ENCODE results near the gene IMPACT.

Gene IMPACT

DNA sequence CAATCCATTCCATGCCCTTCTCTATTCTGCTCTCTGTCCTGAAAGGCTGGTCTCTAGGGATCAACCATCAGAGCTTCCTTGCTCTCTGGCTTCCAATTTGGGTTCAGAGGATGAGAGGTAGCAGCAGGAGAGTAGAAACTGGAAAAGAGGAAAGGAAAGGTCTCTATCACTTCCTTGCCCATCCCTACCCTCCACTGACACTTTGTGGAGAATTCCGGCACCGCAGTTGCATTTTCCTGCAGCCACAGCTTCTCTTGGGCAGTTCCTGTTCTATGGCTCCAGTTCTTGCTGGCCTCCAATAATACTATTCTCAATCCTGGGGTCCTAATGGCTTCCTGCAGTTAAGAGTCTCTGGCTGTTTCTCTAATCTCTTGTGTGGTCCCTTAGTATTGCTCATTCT, 13.3 kb upstream of the IMPACT start:
- H3K4me3 ChIP-seq = no peak overlapping the region
- H4K20me1 ChIP-seq = no peaks in the 10 kb centered on the region
- no peaks in the 10 kb centered on the region for H3K36me3 ChIP-seq
- H3K27me3 ChIP-seq = no peaks in the 10 kb centered on the region
- TF ChIP-seq Cebpa-rat (IDR thresholded peaks at IDR 0.05) = no peak
- peaks cover 0 to 6% (median 0%) of the 10 kb centered on the region in 10 experiments; a peak in 1 of 20 replicates for H3K4me1 ChIP-seq
- no peaks in the 10 kb centered on the region for H3K9me3 ChIP-seq (replicated peaks in 1 of 11)
- H3K27ac ChIP-seq = no peak overlapping the region
- no peak overlapping the region for H3K9ac ChIP-seq
- no peak overlapping the region for H3K4me2 ChIP-seq

- no peak for TF ChIP-seq Cebpa-rat (IDR thresholded peaks at IDR 0.05)
- H4K20me1 ChIP-seq = no peaks in the 10 kb centered on the region
- 0 out of 22 replicates have a peak overlapping the region, but pooled peaks of 2 of the 11 experiments have one; percentile 17 to 19 for H3K4me2 ChIP-seq
- H3K9ac ChIP-seq = no peak overlapping the region
- H3K27ac ChIP-seq = no peak overlapping the region
- H3K9me3 ChIP-seq (replicated peaks in 1 of 11) = no peaks in the 10 kb centered on the region
- peaks cover 0 to 6% (median 0%) of the 10 kb centered on the region in 10 experiments; a peak in 1 of 20 replicates for H3K4me1 ChIP-seq
- no peaks in the 10 kb centered on the region for H3K36me3 ChIP-seq
- H3K27me3 ChIP-seq = no peaks in the 10 kb centered on the region
- no peak overlapping the region for H3K4me3 ChIP-seq
Observed at GRCh38 chr18:24414349-24415003, 12.0 kb upstream of the IMPACT start.

GRCh38 chr18:24417480-24417879, 9.0 kb upstream of the IMPACT start:
- no peaks in the 10 kb centered on the region for H3K36me3 ChIP-seq
- no peak overlapping the region for H3K4me3 ChIP-seq
- peaks cover 0 to 6% (median 0%) of the 10 kb centered on the region in 10 experiments; a peak in 1 of 20 replicates for H3K4me1 ChIP-seq
- H3K4me2 ChIP-seq = no peak overlapping the region
- no peaks in the 10 kb centered on the region for H3K27me3 ChIP-seq
- no peak overlapping the region for H3K9ac ChIP-seq
- H4K20me1 ChIP-seq = no peaks in the 10 kb centered on the region
- no peak overlapping the region for H3K27ac ChIP-seq
- TF ChIP-seq Cebpa-rat (IDR thresholded peaks at IDR 0.05) = no peak
- no peaks in the 10 kb centered on the region for H3K9me3 ChIP-seq (replicated peaks in 1 of 11)

- Histone ChIP-seq H3K36me3 (no peaks in the 10 kb centered on the region), H3K4me2 (no peak overlapping the region), H3K9me3 (replicated peaks in 1 of 11) (peaks cover 0 to 3% (median 0%) of the 10 kb centered on the region in 11 experiments; a peak in 3 of 22 replicates), H4K20me1 (no peaks in the 10 kb centered on the region), H3K4me3 (no peak overlapping the region), H3K9ac (no peak overlapping the region), H3K27ac (no peak overlapping the region), H3K4me1 (no peaks in the 10 kb centered on the region), H3K27me3 (peaks cover under 1 to 11% (median 6%) of the 10 kb centered on the region in 11 experiments; a peak in 18 of 22 replicates)
- no peak for TF ChIP-seq Cebpa-rat (IDR thresholded peaks at IDR 0.05)
Observed at GRCh38 chr18:24420551-24420950, 5.9 kb upstream of the IMPACT start.

- no peak for TF ChIP-seq Cebpa-rat (IDR thresholded peaks at IDR 0.05)
- no peak overlapping the region for H3K9ac ChIP-seq
- peaks cover 11 to 15% (median 12%) of the 10 kb centered on the region in 11 experiments for H3K9me3 ChIP-seq (replicated peaks in 1 of 11)
- no peak overlapping the region for H3K27ac ChIP-seq
- peaks cover 0 to 8% (median 0%) of the 10 kb centered on the region in 11 experiments; a peak in 6 of 22 replicates for H3K36me3 ChIP-seq
- no peak overlapping the region for H3K4me2 ChIP-seq
- no peak overlapping the region for H3K4me3 ChIP-seq
- H4K20me1 ChIP-seq = no peaks in the 10 kb centered on the region
- H3K4me1 ChIP-seq = no peaks in the 10 kb centered on the region
- peaks cover 13 to 23% (median 19%) of the 10 kb centered on the region in 11 experiments for H3K27me3 ChIP-seq
Observed at GRCh38 chr18:24421831-24422230, 4.6 kb upstream of the IMPACT start.

- H4K20me1 ChIP-seq = no peaks in the 10 kb centered on the region
- no peak overlapping the region for H3K27ac ChIP-seq
- H3K4me2 ChIP-seq = no peak overlapping the region
- TF ChIP-seq Cebpa-rat (IDR thresholded peaks at IDR 0.05) = no peak
- no peak overlapping the region for H3K9ac ChIP-seq
- H3K4me1 ChIP-seq = no peaks in the 10 kb centered on the region
- peaks cover 26 to 42% (median 34%) of the 10 kb centered on the region in 11 experiments for H3K27me3 ChIP-seq
- peaks cover 14 to 24% (median 21%) of the 10 kb centered on the region in 11 experiments for H3K9me3 ChIP-seq (replicated peaks in 1 of 11)
- H3K36me3 ChIP-seq = peaks cover 0 to 10% (median 0%) of the 10 kb centered on the region in 11 experiments; a peak in 6 of 22 replicates
- H3K4me3 ChIP-seq = peak overlapping the region in 6 of 10 experiments; percentile 28 to 52 (median 48); a peak in 6 of 20 replicates
Observed at GRCh38 chr18:24426073-24426397, 435 bp upstream of the IMPACT start.

DNA sequence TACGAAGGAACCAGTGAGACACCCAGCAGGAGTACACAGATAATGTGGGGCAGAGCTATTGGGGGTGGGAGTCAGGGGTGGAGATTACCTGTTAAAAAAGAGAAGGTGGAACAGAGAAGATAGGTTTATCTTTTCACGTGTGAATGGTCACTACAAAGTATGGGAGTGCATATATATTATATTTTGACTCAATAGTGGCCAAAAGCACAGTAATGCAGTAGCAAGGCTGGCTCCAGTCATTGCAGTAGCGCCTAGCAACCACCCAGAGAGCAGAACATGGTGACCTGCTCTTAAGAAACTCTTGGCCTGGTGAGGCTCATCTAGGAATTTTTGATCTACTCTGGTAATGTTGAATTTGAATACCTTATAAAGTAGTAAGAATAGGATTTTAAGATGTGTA, 1.0 kb downstream of the IMPACT start:
- no peak overlapping the region for H3K27ac ChIP-seq
- no peak overlapping the region for H3K4me2 ChIP-seq
- H3K9me3 ChIP-seq (replicated peaks in 1 of 11) = peaks cover 14 to 24% (median 21%) of the 10 kb centered on the region in 11 experiments
- H3K4me3 ChIP-seq = no peak overlapping the region
- no peaks in the 10 kb centered on the region for H3K4me1 ChIP-seq
- no peak for TF ChIP-seq Cebpa-rat (IDR thresholded peaks at IDR 0.05)
- H3K27me3 ChIP-seq = peaks cover 26 to 42% (median 34%) of the 10 kb centered on the region in 11 experiments
- peaks cover 0 to 10% (median 0%) of the 10 kb centered on the region in 11 experiments; a peak in 6 of 22 replicates for H3K36me3 ChIP-seq
- no peaks in the 10 kb centered on the region for H4K20me1 ChIP-seq
- H3K9ac ChIP-seq = no peak overlapping the region

GRCh38 chr18:24428709-24429108, 2.2 kb downstream of the IMPACT start:
- Histone ChIP-seq H3K27ac (no peak overlapping the region), H3K4me3 (no peak overlapping the region), H4K20me1 (no peaks in the 10 kb centered on the region), H3K9me3 (replicated peaks in 1 of 11) (peaks cover 14 to 24% (median 21%) of the 10 kb centered on the region in 11 experiments), H3K4me1 (no peaks in the 10 kb centered on the region), H3K36me3 (peaks cover 0 to 10% (median 0%) of the 10 kb centered on the region in 11 experiments; a peak in 6 of 22 replicates), H3K27me3 (peaks cover 26 to 42% (median 34%) of the 10 kb centered on the region in 11 experiments), H3K9ac (no peak overlapping the region), H3K4me2 (no peak overlapping the region)
- TF ChIP-seq Cebpa-rat (IDR thresholded peaks at IDR 0.05) = no peak

GRCh38 chr18:24429188-24429587, 2.7 kb downstream of the IMPACT start:
- Histone ChIP-seq H3K9ac (no peak overlapping the region), H3K27me3 (peaks cover 26 to 42% (median 34%) of the 10 kb centered on the region in 11 experiments), H3K4me3 (no peak overlapping the region), H3K27ac (no peak overlapping the region), H3K4me1 (no peaks in the 10 kb centered on the region), H3K9me3 (replicated peaks in 1 of 11) (peaks cover 14 to 24% (median 21%) of the 10 kb centered on the region in 11 experiments), H3K36me3 (peaks cover 0 to 10% (median 0%) of the 10 kb centered on the region in 11 experiments; a peak in 6 of 22 replicates), H4K20me1 (no peaks in the 10 kb centered on the region), H3K4me2 (no peak overlapping the region)
- TF ChIP-seq Cebpa-rat (IDR thresholded peaks at IDR 0.05) = no peak
